WTC11 (cell line): ENCODE measurements around the gene RAMAC. TPM values are rescaled to one million over a fixed set of nuclear protein-coding genes. Genes with fewer than 3 reads are reported as not detected.

ENCODE experiments used
- ATAC-seq: fragments of 200-7000 bp; cut with Tn5 transposase; 2 replicates; pipeline ENCODE4 v1.10.0; 2021; ENCODE audit warnings: mild to moderate bottlenecking, moderate library complexity
- CTCF ChIA-PET: fragments of 300-600 bp; sonication (Branson Sonifier 250); formaldehyde crosslinking; loops from one replicate; lab custom pipeline; 2021; ENCODE audit warnings: antibody characterized with exemption; lab: Charles Lee
- POLR2A ChIA-PET: fragments of 350-600 bp; sonication (Branson Sonifier 250); formaldehyde crosslinking; loops from one replicate; lab custom pipeline; 2021; ENCODE audit warnings: antibody characterized with exemption; lab: Charles Lee
- DNase-seq: peaks from one replicate; pipeline ENCODE4 v3.0.0; 2021; ENCODE audit warnings: low spot score
- H3K27ac Mint-ChIP-seq: 2 replicates; pipeline ENCODE4 v1.8.0; 2021; ENCODE audit warnings: mixed read lengths
- H3K27me3 Mint-ChIP-seq: 2 replicates; pipeline ENCODE4 v1.8.0; 2021; ENCODE audit warnings: low read depth, mild to moderate bottlenecking, moderate library complexity, mixed read lengths
- H3K36me3 Mint-ChIP-seq: 2 replicates; pipeline ENCODE4 v1.8.0; 2021; ENCODE audit warnings: mixed read lengths
- H3K4me1 Mint-ChIP-seq: 2 replicates; pipeline ENCODE4 v1.8.0; 2022; ENCODE audit warnings: mixed read lengths
- H3K4me3 Mint-ChIP-seq: 2 replicates; pipeline ENCODE4 v1.8.0; 2021; ENCODE audit warnings: mild to moderate bottlenecking, moderate library complexity, mixed read lengths
- H3K9me3 Mint-ChIP-seq: 2 replicates; pipeline ENCODE4 v1.8.0; 2021; ENCODE audit warnings: mixed read lengths
- AR ChIP-seq: fragments of 250-450 bp; sonication (Bioruptor Pico); IDR thresholded peaks from 2 replicates; pipeline ENCODE4 v1.9.0; 2021; ENCODE audit warnings: mild to moderate bottlenecking
- ATF2 ChIP-seq: sonication (generic); formaldehyde crosslinking; IDR thresholded peaks from 2 replicates; pipeline ENCODE4 v1.8.1; 2022; ENCODE audit warnings: low read depth, missing genetic modification reagents, borderline replicate concordance
- ATF6 ChIP-seq: sonication (generic); formaldehyde crosslinking; IDR thresholded peaks from 2 replicates; pipeline ENCODE4 v1.8.1; 2023; ENCODE audit warnings: mild to moderate bottlenecking, missing genetic modification reagents
- CBFB ChIP-seq: sonication (generic); formaldehyde crosslinking; IDR thresholded peaks from 2 replicates; pipeline ENCODE4 v1.8.1; 2022; ENCODE audit warnings: mild to moderate bottlenecking, low read depth, missing genetic modification reagents
- CDX4 ChIP-seq: fragments of 250-450 bp; sonication (Bioruptor Pico); IDR thresholded peaks from 2 replicates; pipeline ENCODE4 v1.9.0; 2021; ENCODE audit warnings: moderate library complexity, mild to moderate bottlenecking, inconsistent platforms, borderline replicate concordance
- E2F4 ChIP-seq: sonication (generic); formaldehyde crosslinking; IDR thresholded peaks from 2 replicates; pipeline ENCODE4 v1.8.1; 2022; ENCODE audit warnings: low read depth, mild to moderate bottlenecking, moderate library complexity, missing genetic modification reagents, borderline replicate concordance
- FOXP4 ChIP-seq: sonication (generic); formaldehyde crosslinking; IDR thresholded peaks from 2 replicates; pipeline ENCODE4 v1.8.0; 2022; ENCODE audit warnings: mild to moderate bottlenecking, missing genetic modification reagents
- MXD4 ChIP-seq: fragments of 250-450 bp; sonication (Bioruptor Pico); IDR thresholded peaks from 2 replicates; pipeline ENCODE4 v1.8.0; 2021; ENCODE audit warnings: mild to moderate bottlenecking, moderate library complexity, borderline replicate concordance
- NR2C2 ChIP-seq: sonication (generic); formaldehyde crosslinking; IDR thresholded peaks from 2 replicates; pipeline ENCODE4 v1.8.0; 2022; ENCODE audit warnings: mild to moderate bottlenecking, missing genetic modification reagents
- NR3C1 ChIP-seq: sonication (generic); formaldehyde crosslinking; conservative IDR thresholded peaks from 2 replicates; pipeline ENCODE4 v1.8.1; 2023; ENCODE audit warnings: low read depth, mild to moderate bottlenecking, missing genetic modification reagents
- RELA ChIP-seq: sonication (generic); formaldehyde crosslinking; IDR thresholded peaks from 2 replicates; pipeline ENCODE4 v1.8.1; 2022; ENCODE audit warnings: missing genetic modification reagents, mild to moderate bottlenecking, borderline replicate concordance
- TCF7 ChIP-seq: sonication (generic); formaldehyde crosslinking; IDR thresholded peaks from 2 replicates; pipeline ENCODE4 v1.8.0; 2022; ENCODE audit warnings: mild to moderate bottlenecking, low read depth, missing genetic modification reagents, moderate library complexity
- ZNF317 ChIP-seq: sonication (generic); formaldehyde crosslinking; IDR thresholded peaks from 2 replicates; pipeline ENCODE4 v1.8.1; 2023; ENCODE audit warnings: low read depth, mild to moderate bottlenecking, moderate library complexity, missing genetic modification reagents, borderline replicate concordance
- ZNF396 ChIP-seq: fragments of 250-450 bp; sonication (Bioruptor Pico); IDR thresholded peaks from 2 replicates; pipeline ENCODE4 v1.8.0; 2021; ENCODE audit warnings: mild to moderate bottlenecking, moderate library complexity, borderline replicate concordance
- ZNF512 ChIP-seq: sonication (generic); formaldehyde crosslinking; IDR thresholded peaks from 2 replicates; pipeline ENCODE4 v1.8.1; 2022; ENCODE audit warnings: missing genetic modification reagents, borderline replicate concordance
- ZNF532 ChIP-seq: fragments of 250-450 bp; sonication (Bioruptor Pico); IDR thresholded peaks from 2 replicates; pipeline ENCODE4 v1.9.0; 2021; ENCODE audit warnings: mild to moderate bottlenecking, borderline replicate concordance
- total RNA-seq: library from RNA; stranded (reverse); gene quantifications from 3 replicates; pipeline ENCODE4 v1.2.3, GENCODE V29; 2021

Gene RAMAC
- total RNA-seq, 1 experiment from 2014 or later = 26.6 TPM

GRCh38 chr15:82980981-82981380, 5.0 kb upstream of the RAMAC start:
- ATAC-seq = no peak
- no peaks in the 10 kb centered on the region for H3K36me3 Mint-ChIP-seq
- peaks cover 13% of the 10 kb centered on the region for H3K9me3 Mint-ChIP-seq
- DNase-seq = no peak
- H3K27ac Mint-ChIP-seq = no peak overlapping the region
- no peak for TF ChIP-seq ZNF532 (CRISPR knock-in tag)
- TF ChIP-seq FOXP4 (CRISPR knock-in tag) = no peak
- peaks cover 7% of the 10 kb centered on the region for H3K4me1 Mint-ChIP-seq
- no peak overlapping the region for H3K4me3 Mint-ChIP-seq
- CTCF ChIA-PET = no interaction called here
- peaks cover 28% of the 10 kb centered on the region for H3K27me3 Mint-ChIP-seq
- POLR2A ChIA-PET = interaction anchor here (0.5 kb wide), 1 partner anchor 79 kb away, joined by 4 read pairs; no protein-coding TSS in a partner anchor

- Mint-ChIP-seq H3K9me3 (peaks cover 13% of the 10 kb centered on the region), H3K36me3 (peaks cover 23% of the 10 kb centered on the region), H3K4me3 (peak overlapping the region; percentile 94), H3K27me3 (peaks cover 21% of the 10 kb centered on the region), H3K27ac (no peak overlapping the region), H3K4me1 (peaks cover 15% of the 10 kb centered on the region)
- DNase-seq (no peak), ATAC-seq (peak; percentile 8; the same call in 1 of the 2 replicates)
- CTCF ChIA-PET = interaction anchor here (0.7 to 1.3 kb wide), 4 partner anchors 14 to 236 kb away, joined by 3 to 10 read pairs (median 4); no protein-coding TSS in a partner anchor
- POLR2A ChIA-PET = no interaction called here
- no peak for TF ChIP-seq MXD4 (CRISPR knock-in tag)
- no peak for TF ChIP-seq AR (CRISPR knock-in tag)
- no peak for TF ChIP-seq NR3C1 (CRISPR knock-in tag)
- TF ChIP-seq RELA (CRISPR knock-in tag) = no peak
- TF ChIP-seq ZNF317 (CRISPR knock-in tag) = no peak
- no peak for TF ChIP-seq CDX4 (CRISPR knock-in tag)
- no peak for TF ChIP-seq E2F4
- no peak for TF ChIP-seq TCF7 (CRISPR knock-in tag)
- no peak for TF ChIP-seq CBFB (CRISPR knock-in tag)
- TF ChIP-seq ZNF396 (CRISPR knock-in tag) = no peak
- no peak for TF ChIP-seq NR2C2 (CRISPR knock-in tag)
- no peak for TF ChIP-seq ATF2 (CRISPR knock-in tag)
- TF ChIP-seq ZNF512 (CRISPR knock-in tag) = no peak
- no peak for TF ChIP-seq ATF6
Observed at GRCh38 chr15:82986442-82986780, 401 bp downstream of the RAMAC start.
